Tibial nerve (tissue), 4 donors: Measurements from ENCODE around the gene ADK.

ENCODE experiments used
- CTCF ChIP-seq, 5 experiments: fragments of 200-600 bp in 3 of 5; fragments of 450-650 bp in 2 of 5; sonication (generic) in 3 of 5; IDR thresholded peaks; one replicate each; pipeline ENCODE4 v1.5.1; 2016 to 2019; ENCODE audit warnings: antibody characterized with exemption in 5 of 5, mild to moderate bottlenecking in 3 of 5, moderate library complexity in 2 of 5
- EP300 ChIP-seq, 2 donors: sonication (generic); formaldehyde crosslinking; IDR thresholded peaks; one replicate each; pipeline ENCODE4 v1.6.1; 2017; ENCODE audit warnings: antibody characterized with exemption in 2 of 2, mild to moderate bottlenecking in 1 of 2
- POLR2A ChIP-seq, 2 donors: fragments of 450-650 bp; IDR thresholded peaks; one replicate each; pipeline ENCODE4 v1.6.1; 2017; ENCODE audit warnings: antibody characterized with exemption in 2 of 2, mild to moderate bottlenecking in 2 of 2, moderate library complexity in 2 of 2

GRCh38 chr10:74342991-74343390 lies 192.0 kb downstream of the ADK start:
- no peak for TF ChIP-seq CTCF (IDR thresholded peaks at IDR 0.05)
- no peak for TF ChIP-seq POLR2A (IDR thresholded peaks at IDR 0.05)
- no peak for TF ChIP-seq EP300 (IDR thresholded peaks at IDR 0.05)
